Fibroblast of mammary gland (primary cell): ENCODE data around the gene LONP2.

Experiments used
- DNase-seq: peaks from one replicate; pipeline ENCODE4 v3.0.0-alpha.2; 2010; ENCODE audit warnings: low read depth
- H3K4me3 ChIP-seq: 2 replicates; pipeline ENCODE4 v1.5.1; 2011; ENCODE audit warnings: low read depth, mild to moderate bottlenecking, low read length, moderate library complexity; ENCODE audit not compliant: control insufficient read depth
- TF ChIP-seq, protein P1 (sequence below): conservative IDR thresholded peaks from 2 replicates; pipeline ENCODE4 v1.5.1; 2011; ENCODE audit warnings: low read depth, low read length, inconsistent platforms; ENCODE audit not compliant: control insufficient read depth, insufficient read depth

Gene LONP2

GRCh38 chr16:48282636-48283263, 38.6 kb downstream of the LONP2 start:
- no peak overlapping the region for H3K4me3 ChIP-seq
- no peak for DNase-seq
- TF ChIP-seq, protein P1, sequence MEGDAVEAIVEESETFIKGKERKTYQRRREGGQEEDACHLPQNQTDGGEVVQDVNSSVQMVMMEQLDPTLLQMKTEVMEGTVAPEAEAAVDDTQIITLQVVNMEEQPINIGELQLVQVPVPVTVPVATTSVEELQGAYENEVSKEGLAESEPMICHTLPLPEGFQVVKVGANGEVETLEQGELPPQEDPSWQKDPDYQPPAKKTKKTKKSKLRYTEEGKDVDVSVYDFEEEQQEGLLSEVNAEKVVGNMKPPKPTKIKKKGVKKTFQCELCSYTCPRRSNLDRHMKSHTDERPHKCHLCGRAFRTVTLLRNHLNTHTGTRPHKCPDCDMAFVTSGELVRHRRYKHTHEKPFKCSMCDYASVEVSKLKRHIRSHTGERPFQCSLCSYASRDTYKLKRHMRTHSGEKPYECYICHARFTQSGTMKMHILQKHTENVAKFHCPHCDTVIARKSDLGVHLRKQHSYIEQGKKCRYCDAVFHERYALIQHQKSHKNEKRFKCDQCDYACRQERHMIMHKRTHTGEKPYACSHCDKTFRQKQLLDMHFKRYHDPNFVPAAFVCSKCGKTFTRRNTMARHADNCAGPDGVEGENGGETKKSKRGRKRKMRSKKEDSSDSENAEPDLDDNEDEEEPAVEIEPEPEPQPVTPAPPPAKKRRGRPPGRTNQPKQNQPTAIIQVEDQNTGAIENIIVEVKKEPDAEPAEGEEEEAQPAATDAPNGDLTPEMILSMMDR: no peak

DNA sequence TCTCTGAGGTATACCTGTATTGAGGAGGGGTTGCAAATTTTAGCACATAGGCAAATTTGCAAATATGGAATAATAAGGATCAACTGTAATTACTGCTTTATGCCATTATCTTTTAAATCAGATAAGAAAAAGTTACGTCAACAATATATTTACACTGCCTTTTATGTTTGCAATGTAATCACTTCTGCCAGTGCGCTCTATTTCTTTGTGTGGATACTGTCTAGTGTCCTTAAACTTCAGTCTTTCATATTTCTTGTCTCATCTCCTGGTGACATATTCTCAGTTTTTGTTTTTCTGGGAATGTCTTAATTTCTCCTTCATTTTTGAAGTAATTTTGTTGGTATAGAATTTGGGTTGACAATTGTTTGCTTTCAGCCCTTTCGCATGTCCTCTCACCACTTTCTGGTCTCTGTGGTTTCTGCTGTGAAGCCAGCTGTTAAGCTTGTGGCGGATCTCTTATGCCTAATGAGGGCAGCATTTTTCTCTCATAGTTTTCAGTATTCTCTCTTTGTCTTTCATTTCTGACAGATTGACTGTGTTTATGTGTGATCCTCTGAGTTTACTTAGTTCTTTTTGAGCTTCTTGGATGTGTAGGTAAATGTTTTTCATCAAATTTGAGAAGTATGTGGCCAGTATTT, 40.8 kb downstream of the LONP2 start:
- DNase-seq: no peak
- TF ChIP-seq, protein P1: no peak
- no peak overlapping the region for H3K4me3 ChIP-seq

DNA sequence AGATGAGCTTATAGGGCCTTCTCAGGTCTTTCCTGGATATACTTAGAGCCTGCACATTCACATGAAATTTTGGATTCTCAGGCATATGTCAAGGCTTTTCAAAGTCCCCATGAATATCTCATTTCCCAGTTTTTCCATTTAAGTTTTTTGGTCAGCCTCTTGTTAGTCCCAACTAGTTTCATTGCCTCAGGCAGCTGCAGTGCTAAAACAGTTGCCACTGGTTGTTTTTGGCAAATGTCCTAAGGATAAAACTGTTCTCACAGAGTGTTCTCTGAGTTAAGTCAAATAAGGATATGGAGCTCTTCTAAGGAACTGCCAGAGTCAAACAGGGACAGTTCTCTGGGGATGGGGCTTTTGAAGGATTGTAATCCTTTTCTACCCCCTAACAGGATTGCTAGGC, 43.1 kb downstream of the LONP2 start:
- no peak overlapping the region for H3K4me3 ChIP-seq
- DNase-seq: no peak
- TF ChIP-seq, protein P1: no peak

DNA sequence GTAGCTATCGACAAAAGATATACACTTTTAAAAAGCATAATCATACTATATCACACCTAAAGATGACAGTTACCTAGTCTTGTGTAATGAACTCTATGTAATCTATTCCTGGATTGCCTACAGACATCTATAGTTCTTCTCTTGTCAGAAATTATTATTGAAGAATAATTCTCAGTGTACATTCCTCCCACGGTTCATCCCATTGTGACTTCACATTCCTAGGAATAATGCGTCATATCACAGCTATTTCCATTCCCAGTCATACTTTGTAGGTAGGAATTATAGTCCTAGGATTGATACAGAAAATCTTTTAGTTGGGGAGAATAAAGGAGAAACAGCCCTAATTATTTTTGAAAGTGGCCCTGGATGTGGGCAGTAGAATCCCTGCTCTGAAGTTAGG, 47.2 kb downstream of the LONP2 start:
- TF ChIP-seq, protein P1: no peak
- DNase-seq: no peak
- no peak overlapping the region for H3K4me3 ChIP-seq

GRCh38 chr16:48291754-48292153, 47.7 kb downstream of the LONP2 start:
- DNase-seq: no peak
- TF ChIP-seq, protein P1: no peak
- no peak overlapping the region for H3K4me3 ChIP-seq

GRCh38 chr16:48292452-48292851, 48.4 kb downstream of the LONP2 start:
- TF ChIP-seq, protein P1: no peak
- no peak for DNase-seq
- no peak overlapping the region for H3K4me3 ChIP-seq

- H3K4me3 ChIP-seq: no peak overlapping the region
- TF ChIP-seq, protein P1: no peak
- DNase-seq: no peak
These were observed 50.6 kb downstream of the LONP2 start for GRCh38 chr16:48294724-48295123.
